Hematopoietic multipotent progenitor cell treated with erythropoietin and hydrocortisone succinate and interleukin-3 and kit ligand, for 4 days (in vitro differentiated cells): ENCODE measurements around the gene BOD1L1.

Source experiments
- DNase-seq: peaks from one replicate; pipeline ENCODE4 v3.0.0-alpha.2; 2015

BOD1L1 gene

GRCh38 chr4:13538427-13538973 is 89.0 kb downstream of the BOD1L1 start:
- no peak for DNase-seq

- no peak for DNase-seq
These were observed 89.7 kb downstream of the BOD1L1 start for GRCh38 chr4:13537832-13538177.

- peak; percentile 37 for DNase-seq
These were observed 90.3 kb downstream of the BOD1L1 start for GRCh38 chr4:13537011-13537831.

- no peak for DNase-seq
These were observed 90.9 kb downstream of the BOD1L1 start for GRCh38 chr4:13536607-13537006.

- DNase-seq: no peak
These were observed 91.7 kb downstream of the BOD1L1 start for GRCh38 chr4:13535708-13536361.

- DNase-seq: no peak
These were observed 92.4 kb downstream of the BOD1L1 start for GRCh38 chr4:13535118-13535517.

- DNase-seq: no peak
These were observed 93.0 kb downstream of the BOD1L1 start for GRCh38 chr4:13534344-13535063.

GRCh38 chr4:13533670-13534343 is 93.7 kb downstream of the BOD1L1 start:
- no peak for DNase-seq

- DNase-seq: no peak
These were observed 95.9 kb downstream of the BOD1L1 start for GRCh38 chr4:13531625-13531998.

GRCh38 chr4:13530823-13531624 is 96.5 kb downstream of the BOD1L1 start:
- DNase-seq: no peak

- no peak for DNase-seq
These were observed 98.2 kb downstream of the BOD1L1 start for GRCh38 chr4:13529128-13529919.

- no peak for DNase-seq
These were observed 98.8 kb downstream of the BOD1L1 start for GRCh38 chr4:13528821-13529127.

- peak; percentile 45 for DNase-seq
These were observed 99.3 kb downstream of the BOD1L1 start for GRCh38 chr4:13527981-13528820.

GRCh38 chr4:13527192-13527980 is 100.1 kb downstream of the BOD1L1 start:
- no peak for DNase-seq

- no peak for DNase-seq
These were observed 100.9 kb downstream of the BOD1L1 start for GRCh38 chr4:13526658-13527057.

- no peak for DNase-seq
These were observed 101.8 kb downstream of the BOD1L1 start for GRCh38 chr4:13525606-13526281.

GRCh38 chr4:13524504-13525243 is 102.9 kb downstream of the BOD1L1 start:
- no peak for DNase-seq
